GM21515 (cell line): ENCODE measurements around the gene RIT2.
"Not testable (repeated sequence)": the region's sequence is repeated elsewhere in the genome, so short reads cannot be mapped to it uniquely, and the experiment has no call there.

Experiments
- ATAC-seq: cut with Tn5 transposase; IDR thresholded peaks from one replicate; pipeline ENCODE4 v1.9.1; 2021; ENCODE audit not compliant: unreplicated experiment

RIT2 gene

DNA sequence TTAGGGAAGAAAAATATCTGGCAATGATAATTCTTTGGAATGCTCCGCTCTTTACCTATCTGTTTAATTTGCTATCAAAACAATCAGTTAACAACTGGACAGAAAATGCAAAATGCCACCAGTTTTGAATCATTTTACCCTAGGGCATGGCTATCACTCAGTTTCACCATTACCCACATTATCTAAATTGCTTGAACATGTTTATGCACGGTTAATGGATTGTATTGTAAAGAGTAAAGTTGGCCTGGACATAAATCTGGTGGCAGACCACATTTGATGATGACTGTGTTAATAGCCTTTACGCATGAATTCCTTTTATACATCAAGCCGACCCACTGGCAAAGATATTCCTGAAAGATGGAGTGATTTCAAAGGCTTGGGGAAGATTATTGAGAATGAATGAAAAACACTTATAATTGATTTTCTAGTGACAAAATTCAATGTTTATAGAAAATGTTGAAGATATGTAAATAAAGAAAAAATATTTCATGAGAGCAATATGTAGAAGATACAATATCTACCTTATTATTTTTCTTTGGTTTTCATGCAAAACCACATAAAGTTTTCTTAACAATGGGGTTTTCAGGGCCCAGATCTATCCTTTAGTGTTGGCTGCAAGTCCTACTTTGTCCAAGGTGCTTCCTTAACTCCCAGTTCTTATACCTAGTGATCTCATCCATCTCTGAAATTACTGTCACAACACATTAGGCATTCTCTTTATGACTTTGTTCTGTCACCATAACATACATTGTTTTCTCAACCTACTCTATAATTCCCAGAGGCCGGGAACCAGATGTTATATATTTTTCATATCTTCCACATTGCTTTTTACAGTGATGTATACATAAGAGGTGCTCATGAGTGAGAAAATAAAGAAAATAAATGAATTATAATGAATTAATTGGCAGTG is 265.1 kb downstream of the RIT2 start:
- ATAC-seq: no peak

DNA sequence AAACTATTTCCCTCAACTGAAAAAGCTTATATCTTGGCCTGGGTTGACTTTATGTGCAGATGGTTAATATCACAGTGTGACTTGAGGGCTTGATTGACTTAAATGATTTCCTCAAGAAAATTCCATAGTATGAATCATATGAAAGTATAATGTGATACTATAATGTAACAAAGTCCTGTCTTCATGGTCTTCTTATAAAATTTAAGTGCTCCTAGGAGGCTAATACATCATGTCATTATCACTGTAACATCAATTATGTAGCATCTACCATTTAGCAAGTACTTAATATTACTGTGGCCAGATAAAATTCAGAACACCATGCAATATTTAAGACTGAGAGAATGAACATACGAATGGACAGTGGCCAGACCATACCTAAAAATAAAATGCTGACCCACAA is 276.1 kb downstream of the RIT2 start:
- ATAC-seq: no peak

DNA sequence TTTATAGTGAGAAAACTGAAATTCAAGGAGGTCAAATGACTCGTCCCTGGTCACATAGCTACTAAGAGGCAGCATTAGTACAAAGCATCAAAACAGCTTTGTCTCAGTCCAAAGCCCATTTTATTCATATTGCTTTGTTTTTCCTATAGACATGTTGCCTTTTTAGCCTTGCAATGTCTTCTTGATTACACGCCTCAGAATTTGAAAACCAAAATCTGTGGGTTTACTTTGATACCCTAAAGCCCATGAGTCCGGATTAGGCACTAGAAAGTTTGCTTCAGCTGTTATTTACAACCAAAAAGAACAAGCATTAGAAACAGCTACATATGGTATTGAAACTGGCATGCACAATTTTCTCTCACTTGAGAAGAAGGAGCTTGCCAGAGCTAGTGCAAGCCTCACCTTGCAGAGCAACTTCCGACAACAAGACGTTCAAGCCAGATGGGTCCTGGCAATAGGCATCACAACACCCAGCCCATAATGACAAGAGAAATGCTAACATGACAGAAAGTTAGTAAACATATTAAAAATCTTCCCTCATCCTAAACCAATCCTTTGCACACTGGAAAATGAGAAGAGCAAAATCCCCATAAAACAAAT is 276.8 kb downstream of the RIT2 start:
- ATAC-seq: no peak

DNA sequence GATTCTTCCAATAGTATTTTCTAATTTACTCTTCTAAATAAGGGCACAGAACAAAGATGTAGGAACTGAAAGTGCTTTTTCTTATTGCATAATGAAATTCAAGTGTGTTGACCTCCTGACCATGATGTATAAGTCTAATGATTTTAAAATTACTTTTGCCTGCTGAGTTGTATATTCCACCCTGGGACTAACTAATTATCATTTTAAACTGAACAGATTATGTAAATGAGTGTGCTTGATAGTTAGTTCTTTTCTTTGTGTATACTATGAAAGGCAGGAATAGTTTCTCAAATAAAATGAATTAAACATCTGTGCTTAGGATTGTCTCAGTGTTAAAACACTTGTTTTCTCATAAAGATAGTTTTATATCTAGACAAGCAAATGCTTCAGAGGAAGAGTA is 284.5 kb downstream of the RIT2 start:
- no peak for ATAC-seq

DNA sequence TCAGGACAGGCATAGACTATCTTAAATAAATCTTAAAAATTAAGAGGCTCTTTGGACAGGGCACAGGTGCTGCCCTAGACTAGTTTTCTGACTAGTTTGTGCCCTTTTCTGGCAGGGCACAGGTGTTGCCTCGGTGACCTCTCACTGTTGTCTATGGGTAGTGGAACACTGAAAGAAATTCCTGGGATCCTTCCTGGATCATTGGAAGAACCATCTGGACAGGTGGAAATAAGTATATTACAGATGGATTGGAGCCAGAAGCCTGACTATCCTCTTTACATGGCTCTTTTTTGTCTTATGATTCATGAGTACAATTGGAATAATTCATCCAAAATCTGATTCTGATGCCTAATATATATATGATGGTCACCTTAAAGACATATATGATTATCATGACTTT is 286.6 kb downstream of the RIT2 start:
- ATAC-seq: no peak

DNA sequence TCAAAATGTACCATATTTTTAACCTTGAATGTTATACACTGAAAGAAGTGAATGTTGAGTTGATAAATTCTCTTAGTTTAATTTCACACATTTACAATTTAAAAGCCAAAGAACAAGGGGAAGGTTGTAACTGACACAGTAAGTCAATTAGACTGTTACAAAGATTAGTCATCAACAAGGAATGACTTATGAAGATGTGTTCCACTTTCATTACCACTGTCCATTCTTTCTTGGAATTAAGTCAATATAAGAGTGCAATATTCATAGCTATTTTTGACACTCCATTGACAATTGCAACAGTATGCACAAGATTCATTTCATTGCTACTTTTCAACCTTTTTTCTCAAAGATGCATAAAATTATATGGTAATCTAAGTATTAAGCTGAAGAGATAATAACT is 291.3 kb downstream of the RIT2 start:
- no peak for ATAC-seq

DNA sequence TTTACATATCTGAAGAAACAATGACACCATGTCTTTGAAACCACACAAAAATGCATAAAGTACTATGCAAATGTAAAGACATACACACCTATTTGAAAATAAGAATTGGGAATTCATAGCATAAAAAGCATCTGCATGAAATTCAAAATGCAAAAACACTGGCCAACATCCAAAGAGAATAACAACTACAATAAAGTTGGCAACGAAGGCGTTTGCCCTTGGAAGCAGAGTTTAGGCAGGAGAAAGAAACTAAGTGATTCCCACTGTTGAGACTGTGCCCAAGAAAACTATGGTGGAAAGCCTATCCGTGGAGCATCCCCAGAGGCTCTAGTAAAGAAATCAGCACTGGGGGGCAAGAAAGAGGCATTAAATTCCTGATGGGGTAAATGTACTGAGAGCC is 292.8 kb downstream of the RIT2 start:
- ATAC-seq: no peak

DNA sequence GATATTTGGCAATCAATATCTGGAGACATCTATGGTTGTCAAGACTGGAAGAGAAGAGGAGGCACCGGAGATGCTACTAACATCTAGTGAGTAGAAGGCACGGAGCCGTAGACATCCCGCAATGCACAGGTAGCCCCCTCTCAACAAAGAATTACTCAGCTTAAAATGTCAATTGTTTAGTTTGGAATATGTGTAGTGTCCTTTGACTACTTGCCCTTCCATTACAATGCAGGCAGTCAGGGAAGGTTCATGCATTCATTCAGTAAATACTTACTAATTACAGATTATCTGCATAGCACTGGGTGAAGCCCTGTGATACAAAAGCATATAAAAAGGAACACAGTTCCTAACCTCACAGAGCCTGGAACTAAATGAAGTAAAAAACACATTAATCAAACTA is 294.0 kb downstream of the RIT2 start:
- ATAC-seq: no peak

DNA sequence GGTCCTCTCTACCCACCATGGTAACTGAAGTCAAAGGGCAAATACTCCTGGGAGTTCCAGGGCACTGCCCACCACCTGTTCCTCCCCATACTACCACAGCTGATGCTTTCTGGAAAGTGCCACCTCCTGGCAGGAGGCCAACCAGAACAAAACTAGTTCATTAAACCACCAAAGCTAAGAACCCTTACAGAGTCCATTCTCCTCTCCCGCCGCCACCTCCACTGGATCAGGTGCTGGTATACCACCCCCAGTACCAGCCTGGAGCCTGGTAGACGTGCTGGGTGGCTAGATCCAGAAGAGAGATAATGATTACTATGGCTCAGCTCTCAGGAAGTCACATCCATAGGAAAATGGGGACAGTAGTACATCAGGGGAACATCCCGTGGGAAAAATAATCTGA is 300.9 kb downstream of the RIT2 start:
- no peak for ATAC-seq

DNA sequence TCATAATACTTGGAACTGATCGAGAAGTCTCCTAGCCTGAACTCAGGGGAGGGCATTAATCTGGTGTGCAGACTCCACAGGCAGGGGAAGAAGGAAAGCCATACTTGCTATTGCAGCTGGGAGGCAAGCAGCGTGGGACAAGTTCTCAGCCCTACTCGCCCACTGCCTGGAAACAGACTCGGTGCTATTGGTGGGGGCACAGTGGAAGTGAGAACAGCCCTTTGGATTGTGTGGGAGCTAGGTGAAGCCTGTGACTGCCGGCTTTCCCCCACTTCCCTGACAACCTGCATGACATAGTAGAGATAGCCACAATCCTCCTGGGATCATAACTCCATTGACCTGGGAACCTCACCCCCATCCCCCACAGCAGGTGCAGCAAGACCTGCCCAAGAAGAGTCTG is 301.3 kb downstream of the RIT2 start:
- no peak for ATAC-seq

DNA sequence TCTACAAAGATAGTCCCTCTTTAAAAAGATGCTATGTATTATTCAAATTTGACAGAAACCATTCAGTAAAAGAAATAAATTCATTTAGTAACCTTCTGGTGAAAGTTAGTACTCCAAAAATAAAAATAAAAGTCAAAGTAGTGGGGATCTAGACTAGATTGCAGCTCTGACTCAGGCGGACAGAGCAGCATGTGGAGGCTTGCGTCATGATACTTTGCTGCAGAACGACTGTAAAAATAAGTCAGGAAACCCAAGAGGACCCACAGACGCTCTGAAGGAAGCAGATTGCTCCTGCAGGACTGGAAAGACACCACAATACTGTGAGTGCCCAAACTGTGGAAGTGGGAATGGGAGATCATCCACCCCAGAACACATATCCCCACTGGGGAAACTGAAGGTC is 301.9 kb downstream of the RIT2 start:
- no peak for ATAC-seq

DNA sequence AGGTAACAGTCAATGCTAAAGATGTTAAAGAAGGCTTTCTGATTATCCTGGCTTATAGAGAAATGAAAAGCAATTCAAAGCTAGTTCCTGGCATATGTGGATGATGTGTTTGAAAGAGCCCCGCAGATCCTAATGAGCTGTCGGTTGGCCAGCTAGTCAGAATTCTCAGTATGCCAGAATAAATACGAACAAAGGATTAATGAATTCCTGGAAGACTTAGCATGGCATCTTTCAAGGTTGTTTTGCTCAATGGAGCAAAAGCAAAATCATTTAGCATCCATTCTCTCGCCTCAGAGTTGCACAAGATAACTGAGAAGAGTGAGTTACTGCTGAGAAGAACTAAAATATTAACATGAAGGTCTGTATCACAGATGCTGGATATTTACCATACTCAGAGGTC is 307.6 kb downstream of the RIT2 start:
- no peak for ATAC-seq

DNA sequence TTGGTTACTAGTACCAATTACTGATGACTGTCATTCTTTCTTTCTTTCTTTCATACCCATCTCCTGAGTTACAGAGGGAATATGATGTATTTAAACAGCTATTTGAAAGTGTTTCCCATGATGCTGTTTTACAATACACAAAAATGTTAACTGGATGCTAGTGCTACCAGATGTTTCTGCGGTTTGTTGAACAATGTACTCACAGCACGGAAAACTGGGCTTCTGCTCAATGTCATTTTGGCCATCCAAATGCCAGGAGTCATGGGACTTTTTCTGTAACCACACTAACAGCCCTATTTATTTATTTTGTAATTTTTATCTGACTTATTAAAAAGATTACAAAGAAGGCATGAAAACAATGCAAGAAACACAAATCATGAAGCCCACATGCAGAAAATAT is 313.8 kb downstream of the RIT2 start:
- ATAC-seq: no peak

DNA sequence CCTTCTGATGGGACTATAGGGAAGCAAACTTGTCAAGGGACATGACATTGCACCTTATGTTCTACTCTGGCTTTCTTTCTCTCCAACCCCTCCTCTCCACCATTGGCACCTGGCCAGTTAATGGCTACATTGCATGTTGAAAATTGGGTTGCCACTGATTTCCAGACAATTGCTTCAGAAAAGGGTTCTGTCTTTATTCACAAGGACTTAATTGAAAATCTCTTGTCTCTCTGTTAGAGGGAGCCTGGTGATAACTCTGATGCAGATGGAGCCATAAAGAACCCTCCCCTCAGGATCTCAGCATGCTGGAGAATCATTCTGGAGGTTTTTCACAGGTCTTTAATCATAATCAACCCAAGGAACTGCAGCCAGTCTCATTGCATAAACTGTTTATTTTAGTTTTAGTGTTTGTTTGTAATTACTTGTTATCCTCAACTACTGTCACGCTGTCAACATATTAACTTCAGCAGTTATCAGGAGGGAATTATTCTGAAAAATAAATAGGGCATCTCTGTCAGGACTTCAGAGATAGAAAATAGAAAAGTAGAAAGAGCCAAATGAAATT is 316.8 kb downstream of the RIT2 start:
- ATAC-seq: no peak

DNA sequence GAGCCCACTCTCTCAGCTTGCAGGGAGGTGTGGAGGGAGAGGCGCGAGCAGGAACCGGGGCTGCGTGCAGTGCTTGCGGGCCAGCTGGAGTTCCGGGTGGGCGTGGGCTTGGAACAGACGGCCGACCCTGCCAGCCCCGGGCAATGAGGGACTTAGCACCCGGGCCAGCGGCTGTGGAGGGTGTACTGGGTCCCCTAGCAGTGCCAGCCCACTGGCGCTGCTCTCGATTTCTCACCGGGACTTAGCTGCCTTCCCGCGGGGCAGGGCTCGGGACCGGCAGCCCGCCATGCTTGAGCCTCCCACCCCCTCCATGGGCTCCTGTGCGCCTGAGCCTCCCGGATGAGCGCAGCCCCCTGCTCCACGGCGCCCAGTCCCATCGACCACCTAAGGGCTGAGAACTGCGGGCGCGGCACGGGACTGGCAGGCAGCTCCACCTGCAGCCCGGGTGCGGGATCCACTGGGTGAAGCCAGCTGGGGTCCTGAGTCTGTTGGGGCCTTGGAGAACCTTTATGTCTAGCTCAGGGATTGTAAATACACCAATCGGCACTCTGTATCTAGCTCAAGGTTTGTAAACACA is 320.2 kb downstream of the RIT2 start:
- ATAC-seq: not testable (repeated sequence)

DNA sequence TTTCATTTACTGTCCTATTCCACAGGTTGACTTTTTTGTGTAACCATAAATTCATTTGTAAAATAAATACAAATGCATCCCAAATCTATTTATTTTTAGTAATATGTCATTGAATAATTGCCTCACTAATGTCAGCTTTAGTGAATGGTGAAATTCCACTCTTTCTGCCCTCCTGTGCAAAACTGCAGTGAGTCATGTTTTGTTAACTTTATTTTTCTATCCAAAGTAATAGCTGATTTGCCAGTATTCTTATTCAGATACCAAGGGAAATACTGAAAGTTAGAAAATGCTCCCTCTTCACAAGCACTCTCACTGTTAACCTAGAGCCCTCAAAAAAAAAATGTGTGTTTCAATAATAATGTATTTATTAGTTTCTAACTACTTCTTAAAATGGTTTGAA is 322.8 kb downstream of the RIT2 start:
- no peak for ATAC-seq

DNA sequence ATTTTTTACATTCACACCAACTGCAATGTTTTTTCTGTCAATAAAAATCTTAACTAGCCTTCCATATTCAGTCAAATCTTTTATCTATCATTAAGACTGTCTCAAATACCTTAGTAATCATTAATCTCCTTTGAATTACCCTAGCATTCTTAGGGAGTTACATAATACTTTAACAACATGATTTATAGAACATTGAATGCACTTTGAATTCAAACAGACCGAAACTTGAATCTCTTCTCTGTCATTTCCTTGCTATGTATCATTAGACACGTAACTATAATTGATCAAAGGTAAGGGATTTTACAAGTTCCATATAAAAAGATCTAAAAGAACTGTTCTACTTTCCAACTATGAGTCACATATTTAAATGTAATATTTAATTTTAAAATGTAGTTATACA is 330.9 kb downstream of the RIT2 start:
- no peak for ATAC-seq

DNA sequence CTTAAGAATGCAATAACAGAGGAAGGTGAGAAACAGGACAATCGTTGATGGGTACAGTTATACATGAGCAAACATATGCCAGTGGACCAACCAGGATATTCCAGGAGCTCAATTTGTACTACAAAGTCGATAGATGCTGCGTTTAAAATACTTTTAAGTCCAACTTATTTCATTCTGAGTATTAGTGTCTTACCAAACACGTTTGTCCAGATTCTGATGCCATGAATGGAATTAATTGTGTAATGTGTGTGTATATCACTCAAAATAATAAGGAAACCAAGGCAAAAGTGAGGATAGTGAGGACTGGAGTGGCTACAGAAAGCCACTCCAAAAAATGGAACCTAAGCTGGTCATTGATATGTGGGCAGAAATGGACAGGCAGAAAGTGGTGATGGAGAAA is 332.6 kb downstream of the RIT2 start:
- ATAC-seq: no peak

DNA sequence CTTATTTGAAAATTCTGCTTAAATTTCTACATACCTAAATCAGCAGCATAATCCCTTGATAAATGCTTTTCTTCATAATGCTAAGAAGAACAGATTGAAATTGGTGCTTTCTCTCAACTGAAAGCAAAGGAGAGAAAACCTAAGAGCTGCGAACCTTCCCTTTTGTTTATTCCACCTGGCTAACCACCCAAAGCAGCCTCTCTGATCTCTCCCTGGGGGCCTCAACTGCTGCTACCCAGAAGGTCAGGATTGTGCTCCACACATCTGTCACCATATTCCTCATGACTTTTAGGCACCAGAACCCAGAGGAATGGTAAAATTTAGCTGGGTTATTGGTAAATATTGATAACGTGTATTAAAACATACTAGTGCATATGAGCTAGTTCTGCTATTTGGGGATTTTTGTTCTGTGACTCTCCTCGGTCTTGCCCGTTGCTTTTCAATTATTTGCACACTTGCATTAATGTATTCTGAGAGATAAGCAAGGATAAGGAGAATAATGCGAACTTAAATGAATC is 334.1 kb downstream of the RIT2 start:
- no peak for ATAC-seq

DNA sequence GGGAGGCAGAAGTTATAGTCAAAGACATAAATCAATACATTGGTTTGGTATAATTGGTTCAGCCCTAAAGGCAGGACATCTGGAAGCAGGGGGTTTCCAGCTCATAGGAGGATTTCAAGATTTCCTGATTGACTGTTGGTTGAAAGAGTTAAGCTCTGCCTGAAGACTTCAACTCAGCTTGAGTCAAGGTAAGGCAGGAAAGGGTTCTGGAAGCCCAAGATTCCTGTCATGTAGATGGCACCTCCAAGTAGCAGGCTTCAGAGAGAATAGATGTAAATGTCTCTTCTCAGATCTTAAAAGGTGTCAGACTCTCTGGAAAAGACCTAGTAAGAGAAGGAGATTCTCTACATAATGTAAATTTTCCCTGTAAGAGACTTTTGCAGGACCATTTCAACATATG is 335.3 kb downstream of the RIT2 start:
- no peak for ATAC-seq

DNA sequence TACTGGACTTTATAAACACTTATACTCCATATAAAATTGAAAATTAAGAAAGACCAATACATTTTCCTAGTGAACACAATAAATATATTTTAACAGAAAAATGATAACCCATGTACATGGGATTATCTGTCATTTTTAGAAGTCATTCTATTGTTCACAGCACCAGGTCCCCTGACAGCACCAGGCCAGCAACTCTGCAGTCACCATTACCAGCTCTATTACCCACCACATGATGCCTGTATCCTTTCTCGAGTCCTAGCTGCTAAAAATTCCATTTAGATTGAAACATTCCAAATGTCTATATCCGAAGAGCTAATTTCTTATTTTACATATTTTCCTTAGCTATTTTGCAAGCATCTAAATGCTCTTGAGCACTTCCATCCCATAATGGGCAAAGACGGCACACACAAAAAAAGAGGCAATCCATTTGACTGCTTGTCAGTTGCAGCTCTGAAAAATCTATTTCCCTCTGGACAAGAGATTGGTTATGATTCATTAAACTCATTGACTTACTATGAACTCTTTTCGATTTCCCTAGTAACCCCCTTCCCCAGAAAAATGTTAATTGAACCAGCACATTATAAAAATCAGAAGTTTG is 336.9 kb downstream of the RIT2 start:
- ATAC-seq: no peak
